A673 (cell line): Measurements from ENCODE around the gene ZNF234. TPM values are rescaled to one million over a fixed set of nuclear protein-coding genes. Genes with fewer than 3 reads are reported as not detected.

Source experiments
- BruUV-seq: library from RNA; stranded (reverse); fragments of 400-500 nt; replicated peaks from 2 replicates; lab custom pipeline; 2021; lab: Mats Ljungman, UMichigan
- CTCF ChIA-PET: fragments of 300-600 bp; sonication (Branson Sonifier 250); formaldehyde crosslinking; loops from one replicate; lab custom pipeline; 2022; ENCODE audit warnings: antibody characterized with exemption; lab: Charles Lee
- POLR2A ChIA-PET: fragments of 300-600 bp; sonication (Branson Sonifier 250); formaldehyde crosslinking; loops from one replicate; lab custom pipeline; 2022; ENCODE audit warnings: antibody characterized with exemption; ENCODE audit not compliant: low non-redundant PET; lab: Charles Lee
- DNase-seq: peaks from one replicate; pipeline ENCODE4 v3.0.0-alpha.2; 2015; ENCODE audit warnings: low spot score
- H3K27ac ChIP-seq: fragments of 200-600 bp; sonication (generic); 2 replicates; pipeline ENCODE4 v1.5.1; 2016; ENCODE audit warnings: mixed run types, low read depth, mild to moderate bottlenecking, mixed read lengths, antibody characterized with exemption, low read length; ENCODE audit not compliant: poor library complexity, severe bottlenecking
- H3K27me3 ChIP-seq: fragments of 200-600 bp; sonication (generic); replicated peaks from 2 replicates; pipeline ENCODE4 v1.6.1; 2017; ENCODE audit warnings: mixed run types, low read depth, mild to moderate bottlenecking, mixed read lengths, antibody characterized with exemption, low read length; ENCODE audit not compliant: insufficient read depth, poor library complexity
- H3K36me3 ChIP-seq: fragments of 200-600 bp; sonication (generic); 2 replicates; pipeline ENCODE4 v1.6.1; 2016; ENCODE audit warnings: mixed run types, mild to moderate bottlenecking, mixed read lengths, antibody characterized with exemption, low read length; ENCODE audit not compliant: insufficient read depth, poor library complexity, severe bottlenecking
- H3K4me1 ChIP-seq: fragments of 200-600 bp; sonication (generic); 2 replicates; pipeline ENCODE4 v1.6.1; 2017; ENCODE audit warnings: mixed run types, mild to moderate bottlenecking, mixed read lengths, antibody characterized with exemption, low read length; ENCODE audit not compliant: insufficient read depth, poor library complexity, severe bottlenecking
- H3K4me3 ChIP-seq: fragments of 200-600 bp; sonication (generic); 2 replicates; pipeline ENCODE4 v1.5.1; 2016; ENCODE audit warnings: low read depth, mixed run types, mild to moderate bottlenecking, mixed read lengths, low read length; ENCODE audit not compliant: poor library complexity, severe bottlenecking
- H3K9me3 ChIP-seq: fragments of 200-600 bp; sonication (generic); 2 replicates; pipeline ENCODE4 v1.6.1; 2016; ENCODE audit warnings: mixed run types, low read depth, mild to moderate bottlenecking, mixed read lengths, antibody characterized with exemption, low read length; ENCODE audit not compliant: poor library complexity, severe bottlenecking
- EZH2 ChIP-seq: fragments of 200-600 bp; sonication (generic); IDR thresholded peaks from 2 replicates; pipeline ENCODE4 v1.6.1; 2017; ENCODE audit warnings: borderline replicate concordance, low read depth, mild to moderate bottlenecking, mixed read lengths, antibody characterized with exemption, low read length; ENCODE audit not compliant: poor library complexity, severe bottlenecking
- intact Hi-C: fragments of 100-400 bp; cut with micrococcal nuclease; formaldehyde crosslinking; loops from one replicate; pipeline ENCODE4 v1.10.0; 2022; ENCODE audit not compliant: unreplicated experiment
- total RNA-seq: library from RNA; stranded (reverse); gene quantifications from 2 replicates; pipeline ENCODE4 v1.2.3, GENCODE V29; 2021
- TF ChIP-seq, protein P1 (sequence below): fragments of 300-800, 200-600 bp; sonication (generic); conservative IDR thresholded peaks from 2 replicates; pipeline ENCODE4 v1.5.1; 2017; ENCODE audit warnings: low read depth, mild to moderate bottlenecking, antibody characterized with exemption, low read length, moderate library complexity, mixed read lengths

ZNF234 gene
- total RNA-seq, 1 experiment from 2014 or later: 17.1 TPM

DNA sequence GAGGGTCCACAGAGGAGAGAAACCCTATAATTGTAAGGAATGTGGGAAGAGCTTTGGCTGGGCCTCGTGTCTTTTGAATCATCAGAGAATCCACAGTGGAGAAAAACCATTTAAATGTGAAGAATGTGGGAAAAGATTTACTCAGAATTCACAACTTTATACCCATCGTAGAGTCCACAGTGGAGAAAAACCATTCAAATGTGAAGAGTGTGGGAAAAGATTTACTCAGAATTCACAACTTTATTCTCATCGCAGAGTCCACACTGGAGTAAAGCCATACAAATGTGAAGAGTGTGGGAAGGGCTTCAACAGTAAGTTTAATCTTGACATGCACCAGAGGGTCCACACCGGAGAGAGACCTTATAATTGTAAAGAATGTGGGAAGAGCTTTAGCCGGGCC lies 9.4 kb upstream of the ZNF234 start:
- ChIA-PET POLR2A (no interaction called here), CTCF (no interaction called here)
- no TSS peak for BruUV-seq
- Histone ChIP-seq H3K4me1 (no peaks in the 10 kb centered on the region), H3K36me3 (peaks cover 22% of the 10 kb centered on the region), H3K27me3 (no peaks in the 10 kb centered on the region), H3K27ac (no peak overlapping the region), H3K9me3 (peaks cover 43% of the 10 kb centered on the region), H3K4me3 (no peak overlapping the region)
- DNase-seq: no peak
- intact Hi-C loops: no loop called here
- TF ChIP-seq, protein P1, sequence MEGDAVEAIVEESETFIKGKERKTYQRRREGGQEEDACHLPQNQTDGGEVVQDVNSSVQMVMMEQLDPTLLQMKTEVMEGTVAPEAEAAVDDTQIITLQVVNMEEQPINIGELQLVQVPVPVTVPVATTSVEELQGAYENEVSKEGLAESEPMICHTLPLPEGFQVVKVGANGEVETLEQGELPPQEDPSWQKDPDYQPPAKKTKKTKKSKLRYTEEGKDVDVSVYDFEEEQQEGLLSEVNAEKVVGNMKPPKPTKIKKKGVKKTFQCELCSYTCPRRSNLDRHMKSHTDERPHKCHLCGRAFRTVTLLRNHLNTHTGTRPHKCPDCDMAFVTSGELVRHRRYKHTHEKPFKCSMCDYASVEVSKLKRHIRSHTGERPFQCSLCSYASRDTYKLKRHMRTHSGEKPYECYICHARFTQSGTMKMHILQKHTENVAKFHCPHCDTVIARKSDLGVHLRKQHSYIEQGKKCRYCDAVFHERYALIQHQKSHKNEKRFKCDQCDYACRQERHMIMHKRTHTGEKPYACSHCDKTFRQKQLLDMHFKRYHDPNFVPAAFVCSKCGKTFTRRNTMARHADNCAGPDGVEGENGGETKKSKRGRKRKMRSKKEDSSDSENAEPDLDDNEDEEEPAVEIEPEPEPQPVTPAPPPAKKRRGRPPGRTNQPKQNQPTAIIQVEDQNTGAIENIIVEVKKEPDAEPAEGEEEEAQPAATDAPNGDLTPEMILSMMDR: no peak
- no peak for TF ChIP-seq EZH2

DNA sequence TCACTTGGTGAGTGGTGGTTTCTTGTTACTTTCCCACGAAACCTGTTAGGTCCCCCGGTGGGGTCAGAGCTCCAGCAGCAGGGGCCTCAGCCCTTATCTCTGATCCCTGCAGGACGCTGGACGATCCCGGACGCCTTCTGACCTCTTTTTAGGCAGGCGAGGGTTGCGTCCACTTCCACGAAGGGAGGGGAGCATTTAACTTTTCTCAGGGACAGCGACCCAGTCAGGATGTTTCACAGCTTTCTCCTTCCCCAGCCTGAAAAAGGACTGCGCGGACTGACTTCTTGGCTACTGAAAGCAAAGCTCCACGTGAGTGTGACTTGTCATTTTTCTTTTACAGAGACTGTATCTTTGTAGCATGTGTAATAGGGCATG lies 692 bp downstream of the ZNF234 start:
- Histone ChIP-seq H3K36me3 (peaks cover 4% of the 10 kb centered on the region), H3K4me3 (peak overlapping the region; percentile 63), H3K4me1 (no peaks in the 10 kb centered on the region), H3K27me3 (no peaks in the 10 kb centered on the region), H3K27ac (peak overlapping the region; percentile 68), H3K9me3 (no peaks in the 10 kb centered on the region)
- intact Hi-C loops: loop anchor here (1.0 kb wide), 1 partner anchor 22 kb away; no protein-coding TSS in a partner anchor
- BruUV-seq: no TSS peak
- CTCF ChIA-PET: no interaction called here
- POLR2A ChIA-PET: no interaction called here
- TF ChIP-seq, protein P1: no peak
- TF ChIP-seq EZH2: no peak
- peak; percentile 17 for DNase-seq

DNA sequence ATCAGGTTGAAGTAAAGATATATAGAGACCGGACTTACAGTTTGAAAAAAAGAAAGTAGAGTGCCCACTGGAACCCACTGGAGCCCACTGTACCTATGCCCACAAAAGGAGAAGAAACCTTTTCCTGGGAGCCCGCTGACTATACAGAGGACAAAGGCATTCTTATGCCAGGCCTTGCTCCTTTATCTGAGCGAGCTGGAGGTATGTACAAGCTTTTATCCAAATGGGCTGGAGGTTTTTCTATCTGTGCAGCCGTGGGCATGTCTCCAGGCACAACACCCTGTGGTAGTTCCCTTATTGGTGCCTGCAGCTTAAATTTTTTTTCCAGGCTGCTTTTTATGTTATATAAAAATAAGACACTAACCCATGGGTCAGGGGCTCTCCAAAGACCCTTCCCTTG lies 8.4 kb downstream of the ZNF234 start:
- H3K36me3 ChIP-seq: peaks cover 16% of the 10 kb centered on the region
- H3K9me3 ChIP-seq: peaks cover 6% of the 10 kb centered on the region
- intact Hi-C loops: no loop called here
- ChIA-PET CTCF (no interaction called here), POLR2A (no interaction called here)
- no peak overlapping the region for H3K4me3 ChIP-seq
- no TSS peak for BruUV-seq
- TF ChIP-seq EZH2: no peak
- TF ChIP-seq, protein P1: no peak
- no peaks in the 10 kb centered on the region for H3K27me3 ChIP-seq
- no peak for DNase-seq
- H3K27ac ChIP-seq: no peak overlapping the region
- H3K4me1 ChIP-seq: no peaks in the 10 kb centered on the region
